ENCODE data around the gene SLC24A4.

SLC24A4 gene

DNA sequence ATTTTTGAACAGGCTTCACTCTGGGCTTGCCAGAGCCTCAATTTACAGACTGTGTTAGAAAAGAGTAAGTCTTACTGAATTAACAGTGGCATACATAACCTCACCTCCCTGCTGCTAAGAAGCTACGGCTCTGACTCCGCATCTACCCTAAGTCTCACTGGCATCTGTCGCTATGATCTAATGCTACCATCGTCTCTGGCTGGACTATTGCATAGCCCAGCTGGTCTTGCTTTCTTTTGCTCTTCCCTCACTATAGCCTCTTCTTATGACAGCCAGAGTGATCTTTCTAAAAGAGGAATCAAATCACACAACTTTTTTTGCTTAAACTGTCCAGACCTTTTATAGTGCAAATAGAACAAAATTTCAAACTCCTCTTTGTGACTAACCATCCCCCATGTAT lies 81.1 kb downstream of the SLC24A4 start:
- no peak for TF ChIP-seq CTCF (IDR thresholded peaks at IDR 0.05; ENCODE audit: low read depth, low read length)
- no peak for DNase-seq (ENCODE audit: low read depth in 2 of 2)
- no peak overlapping the region for H3K4me3 ChIP-seq (replicated peaks in 1 of 2; ENCODE audit: low read depth in 2 of 2, low read length in 2 of 2)

- no peak for DNase-seq (ENCODE audit: low read depth in 2 of 2)
- no peak overlapping the region for H3K4me3 ChIP-seq (replicated peaks in 1 of 2; ENCODE audit: low read depth in 2 of 2, low read length in 2 of 2)
- TF ChIP-seq CTCF (IDR thresholded peaks at IDR 0.05; ENCODE audit: low read depth, low read length), result no peak
These were observed 81.5 kb downstream of the SLC24A4 start for GRCh38 chr14:92404421-92404820.

DNA sequence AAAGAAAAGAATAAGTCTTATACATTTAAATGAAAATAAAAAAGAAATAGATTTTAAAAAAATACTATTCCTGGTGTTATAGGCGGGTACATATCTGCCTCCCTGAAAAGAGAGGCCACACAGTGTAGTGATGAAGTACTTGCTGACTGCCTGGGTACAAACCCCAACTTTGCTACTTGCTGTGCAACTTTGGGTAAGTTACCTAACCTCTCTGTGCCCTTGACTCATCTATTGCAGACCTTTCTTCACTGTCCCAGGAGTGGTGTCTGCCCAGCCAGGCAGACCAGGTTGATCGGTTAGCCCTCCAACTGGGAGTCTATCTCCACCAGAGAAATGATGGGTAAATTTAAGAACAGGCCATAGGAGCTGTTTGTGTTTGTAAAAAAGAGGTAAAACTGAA lies 82.0 kb downstream of the SLC24A4 start:
- no peak for TF ChIP-seq CTCF (IDR thresholded peaks at IDR 0.05; ENCODE audit: low read depth, low read length)
- H3K4me3 ChIP-seq (replicated peaks in 1 of 2; ENCODE audit: low read depth in 2 of 2, low read length in 2 of 2), result no peak overlapping the region
- DNase-seq (ENCODE audit: low read depth in 2 of 2), result no peak

GRCh38 chr14:92407410-92407809 lies 84.4 kb downstream of the SLC24A4 start:
- peak in 1 of 2 donors; percentile 18 for DNase-seq (ENCODE audit: low read depth in 2 of 2)
- TF ChIP-seq CTCF (IDR thresholded peaks at IDR 0.05; ENCODE audit: low read depth, low read length), result no peak
- no peak overlapping the region for H3K4me3 ChIP-seq (replicated peaks in 1 of 2; ENCODE audit: low read depth in 2 of 2, low read length in 2 of 2)

GRCh38 chr14:92409043-92409442 lies 86.1 kb downstream of the SLC24A4 start:
- no peak for TF ChIP-seq CTCF (IDR thresholded peaks at IDR 0.05; ENCODE audit: low read depth, low read length)
- H3K4me3 ChIP-seq (replicated peaks in 1 of 2; ENCODE audit: low read depth in 2 of 2, low read length in 2 of 2), result no peak overlapping the region
- DNase-seq (ENCODE audit: low read depth in 2 of 2), result peak; percentile 72 to 79

- H3K4me3 ChIP-seq (replicated peaks in 1 of 2; ENCODE audit: low read depth in 2 of 2, low read length in 2 of 2), result no peak overlapping the region
- DNase-seq (ENCODE audit: low read depth in 2 of 2), result no peak
- TF ChIP-seq CTCF (IDR thresholded peaks at IDR 0.05; ENCODE audit: low read depth, low read length), result no peak
These were observed 88.2 kb downstream of the SLC24A4 start for GRCh38 chr14:92411135-92411534.

- no peak overlapping the region for H3K4me3 ChIP-seq (replicated peaks in 1 of 2; ENCODE audit: low read depth in 2 of 2, low read length in 2 of 2)
- no peak for TF ChIP-seq CTCF (IDR thresholded peaks at IDR 0.05; ENCODE audit: low read depth, low read length)
- no peak for DNase-seq (ENCODE audit: low read depth in 2 of 2)
These were observed 89.0 kb downstream of the SLC24A4 start for GRCh38 chr14:92411941-92412340.
